WTC11 (cell line): ENCODE data around the gene ZNF415. TPM values are rescaled to one million over a fixed set of nuclear protein-coding genes. Genes with fewer than 3 reads are reported as not detected.

ENCODE experiments used
- ATAC-seq: fragments of 200-7000 bp; cut with Tn5 transposase; 2 replicates; pipeline ENCODE4 v1.10.0; 2021; ENCODE audit warnings: mild to moderate bottlenecking, moderate library complexity
- CTCF ChIA-PET: fragments of 300-600 bp; sonication (Branson Sonifier 250); formaldehyde crosslinking; loops from one replicate; lab custom pipeline; 2021; ENCODE audit warnings: antibody characterized with exemption; lab: Charles Lee
- POLR2A ChIA-PET: fragments of 350-600 bp; sonication (Branson Sonifier 250); formaldehyde crosslinking; loops from one replicate; lab custom pipeline; 2021; ENCODE audit warnings: antibody characterized with exemption; lab: Charles Lee
- DNase-seq: peaks from one replicate; pipeline ENCODE4 v3.0.0; 2021; ENCODE audit warnings: low spot score
- H3K27ac Mint-ChIP-seq: 2 replicates; pipeline ENCODE4 v1.8.0; 2021; ENCODE audit warnings: mixed read lengths
- H3K27me3 Mint-ChIP-seq: 2 replicates; pipeline ENCODE4 v1.8.0; 2021; ENCODE audit warnings: low read depth, mild to moderate bottlenecking, moderate library complexity, mixed read lengths
- H3K36me3 Mint-ChIP-seq: 2 replicates; pipeline ENCODE4 v1.8.0; 2021; ENCODE audit warnings: mixed read lengths
- H3K4me1 Mint-ChIP-seq: 2 replicates; pipeline ENCODE4 v1.8.0; 2022; ENCODE audit warnings: mixed read lengths
- H3K4me3 Mint-ChIP-seq: 2 replicates; pipeline ENCODE4 v1.8.0; 2021; ENCODE audit warnings: mild to moderate bottlenecking, moderate library complexity, mixed read lengths
- H3K9me3 Mint-ChIP-seq: 2 replicates; pipeline ENCODE4 v1.8.0; 2021; ENCODE audit warnings: mixed read lengths
- ARID4B ChIP-seq: sonication (generic); formaldehyde crosslinking; IDR thresholded peaks from 2 replicates; pipeline ENCODE4 v1.8.0; 2023; ENCODE audit warnings: missing genetic modification reagents, mild to moderate bottlenecking, borderline replicate concordance
- ATF1 ChIP-seq: sonication (generic); formaldehyde crosslinking; IDR thresholded peaks from 2 replicates; pipeline ENCODE4 v1.8.1; 2023; ENCODE audit warnings: mild to moderate bottlenecking, moderate library complexity, missing genetic modification reagents
- CBFB ChIP-seq: sonication (generic); formaldehyde crosslinking; IDR thresholded peaks from 2 replicates; pipeline ENCODE4 v1.8.1; 2022; ENCODE audit warnings: mild to moderate bottlenecking, low read depth, missing genetic modification reagents
- CREM ChIP-seq: sonication (generic); formaldehyde crosslinking; IDR thresholded peaks from 2 replicates; pipeline ENCODE4 v1.8.1; 2022; ENCODE audit warnings: mild to moderate bottlenecking, missing genetic modification reagents, moderate library complexity
- E2F1 ChIP-seq: sonication (generic); formaldehyde crosslinking; IDR thresholded peaks from 2 replicates; pipeline ENCODE4 v1.8.0; 2022; ENCODE audit warnings: mild to moderate bottlenecking, missing genetic modification reagents
- E2F5 ChIP-seq: sonication (generic); formaldehyde crosslinking; IDR thresholded peaks from 2 replicates; pipeline ENCODE4 v1.8.1; 2022; ENCODE audit warnings: mild to moderate bottlenecking, moderate library complexity, missing genetic modification reagents
- EMX1 ChIP-seq: fragments of 250-450 bp; sonication (Bioruptor Pico); IDR thresholded peaks from 2 replicates; pipeline ENCODE4 v1.8.0; 2021; ENCODE audit warnings: mild to moderate bottlenecking
- GRHL2 ChIP-seq: fragments of 250-450 bp; sonication (Bioruptor Pico); IDR thresholded peaks from 2 replicates; pipeline ENCODE4 v1.8.0; 2022; ENCODE audit warnings: mild to moderate bottlenecking, moderate library complexity; ENCODE audit not compliant: insufficient replicate concordance, severe bottlenecking
- IRF2 ChIP-seq: sonication (generic); formaldehyde crosslinking; IDR thresholded peaks from 2 replicates; pipeline ENCODE4 v1.8.0; 2022; ENCODE audit warnings: low read depth, missing genetic modification reagents, borderline replicate concordance
- KAT7 ChIP-seq: sonication (generic); formaldehyde crosslinking; IDR thresholded peaks from 2 replicates; pipeline ENCODE4 v1.8.1; 2023; ENCODE audit warnings: missing genetic modification reagents, mild to moderate bottlenecking, borderline replicate concordance
- MAX ChIP-seq: sonication (generic); formaldehyde crosslinking; IDR thresholded peaks from 2 replicates; pipeline ENCODE4 v1.8.0; 2022; ENCODE audit warnings: mild to moderate bottlenecking, missing genetic modification reagents
- MXD4 ChIP-seq: fragments of 250-450 bp; sonication (Bioruptor Pico); IDR thresholded peaks from 2 replicates; pipeline ENCODE4 v1.8.0; 2021; ENCODE audit warnings: mild to moderate bottlenecking, moderate library complexity, borderline replicate concordance
- NFE2L1 ChIP-seq: sonication (generic); formaldehyde crosslinking; IDR thresholded peaks from 2 replicates; pipeline ENCODE4 v1.8.1; 2023; ENCODE audit warnings: missing genetic modification reagents
- NFYB ChIP-seq: sonication (generic); formaldehyde crosslinking; conservative IDR thresholded peaks from 2 replicates; pipeline ENCODE4 v1.8.0; 2022; ENCODE audit warnings: low read depth, missing genetic modification reagents
- OVOL2 ChIP-seq: fragments of 250-450 bp; sonication (Bioruptor Pico); IDR thresholded peaks from 2 replicates; pipeline ENCODE4 v1.9.0; 2021; ENCODE audit warnings: mild to moderate bottlenecking, borderline replicate concordance
- PREB ChIP-seq: sonication (generic); formaldehyde crosslinking; IDR thresholded peaks from 2 replicates; pipeline ENCODE4 v1.8.1; 2022; ENCODE audit warnings: mild to moderate bottlenecking, missing genetic modification reagents, moderate library complexity, borderline replicate concordance
- STAT6 ChIP-seq: sonication (generic); formaldehyde crosslinking; conservative IDR thresholded peaks from 2 replicates; pipeline ENCODE4 v1.8.1; 2023; ENCODE audit warnings: mild to moderate bottlenecking, low read depth, missing genetic modification reagents, moderate library complexity
- ZNF121 ChIP-seq: sonication (generic); formaldehyde crosslinking; IDR thresholded peaks from 2 replicates; pipeline ENCODE4 v1.8.0; 2023; ENCODE audit warnings: missing genetic modification reagents
- ZNF219 ChIP-seq: sonication (generic); formaldehyde crosslinking; IDR thresholded peaks from 2 replicates; pipeline ENCODE4 v1.8.0; 2023; ENCODE audit warnings: missing genetic modification reagents, mild to moderate bottlenecking, borderline replicate concordance
- ZNF281 ChIP-seq: sonication (generic); formaldehyde crosslinking; IDR thresholded peaks from 2 replicates; pipeline ENCODE4 v1.8.0; 2023; ENCODE audit warnings: mild to moderate bottlenecking, missing genetic modification reagents
- ZNF416 ChIP-seq: fragments of 250-450 bp; sonication (Bioruptor Pico); IDR thresholded peaks from 2 replicates; pipeline ENCODE4 v1.9.0; 2021; ENCODE audit warnings: mild to moderate bottlenecking, inconsistent platforms
- total RNA-seq: library from RNA; stranded (reverse); gene quantifications from 3 replicates; pipeline ENCODE4 v1.2.3, GENCODE V29; 2021

Gene ZNF415
- total RNA-seq, 1 experiment from 2014 or later, result 11.2 TPM

GRCh38 chr19:53165691-53166091 is 33.0 kb upstream of the ZNF415 start (continued):
- TF ChIP-seq GRHL2, result no peak
- TF ChIP-seq E2F1 (CRISPR knock-in tag), result no peak
- TF ChIP-seq PREB (CRISPR knock-in tag), result no peak
- no peak for TF ChIP-seq ATF1 (CRISPR knock-in tag)
- no peak for TF ChIP-seq EMX1

GRCh38 chr19:53161123-53161522 is 28.4 kb upstream of the ZNF415 start:
- Mint-ChIP-seq H3K4me1 (peaks cover 11% of the 10 kb centered on the region), H3K36me3 (peaks cover 27% of the 10 kb centered on the region), H3K27ac (no peak overlapping the region), H3K4me3 (no peak overlapping the region), H3K9me3 (peaks cover 45% of the 10 kb centered on the region)
- no peak for ATAC-seq
- TF ChIP-seq ZNF219 (CRISPR knock-in tag), result no peak
- TF ChIP-seq OVOL2 (CRISPR knock-in tag), result no peak
- TF ChIP-seq ZNF121, result no peak
- no peak for TF ChIP-seq E2F5
- TF ChIP-seq, all 79 proteins: peak for 0
- CTCF ChIA-PET, result interaction anchor here (0.6 kb wide), 1 partner anchor 40 kb away, joined by 3 read pairs; no protein-coding TSS in a partner anchor
- DNase-seq, result no peak
- POLR2A ChIA-PET, result no interaction called here
- peaks cover 26% of the 10 kb centered on the region for H3K27me3 Mint-ChIP-seq

- POLR2A ChIA-PET, result no interaction called here
- peaks cover 11% of the 10 kb centered on the region for H3K4me1 Mint-ChIP-seq
- H3K27me3 Mint-ChIP-seq, result peaks cover 18% of the 10 kb centered on the region
- H3K27ac Mint-ChIP-seq, result no peak overlapping the region
- ATAC-seq, result no peak
- DNase-seq, result no peak
- H3K9me3 Mint-ChIP-seq, result peaks cover 37% of the 10 kb centered on the region
- CTCF ChIA-PET, result no interaction called here
- no peak overlapping the region for H3K4me3 Mint-ChIP-seq
- peaks cover 20% of the 10 kb centered on the region for H3K36me3 Mint-ChIP-seq
- no peak for TF ChIP-seq ZNF416 (CRISPR knock-in tag)
- no peak for TF ChIP-seq ZNF281 (CRISPR knock-in tag)
- TF ChIP-seq STAT6 (CRISPR knock-in tag), result no peak
- no peak for TF ChIP-seq ARID4B (CRISPR knock-in tag)
- no peak for TF ChIP-seq OVOL2 (CRISPR knock-in tag)
- no peak for TF ChIP-seq ZNF219 (CRISPR knock-in tag)
- TF ChIP-seq CBFB (CRISPR knock-in tag), result no peak
- TF ChIP-seq IRF2 (CRISPR knock-in tag), result no peak
- no peak for TF ChIP-seq CREM (CRISPR knock-in tag)
- no peak for TF ChIP-seq NFYB (CRISPR knock-in tag)
- no peak for TF ChIP-seq MAX
- TF ChIP-seq ATF1 (CRISPR knock-in tag), result no peak
- no peak for TF ChIP-seq MXD4
- TF ChIP-seq NFE2L1 (CRISPR knock-in tag), result no peak
- no peak for TF ChIP-seq KAT7
These were observed 27.6 kb upstream of the ZNF415 start for GRCh38 chr19:53160350-53160749.
